ENCODE results near the gene ABCC4. TPM values are rescaled to one million over a fixed set of nuclear protein-coding genes. Genes with fewer than 3 reads are reported as not detected.
A peak's percentile ranks its signal among the peaks of the same experiment; 100 is the strongest.

ABCC4 gene
- total RNA-seq, 2 experiments from 2014 or later: 9.6 to 11.8 TPM

GRCh38 chr13:95100525-95101433 lies 200.5 kb downstream of the ABCC4 start:
- no peak overlapping the region for H3K4me3 Mint-ChIP-seq
- no peaks in the 10 kb centered on the region for H3K27me3 Mint-ChIP-seq
- CTCF ChIA-PET: no interaction called here
- intact Hi-C loops (cut with micrococcal nuclease): no loop called here
- POLR2A ChIA-PET: no interaction called here
- peaks cover 16% of the 10 kb centered on the region for H3K9me3 Mint-ChIP-seq
- ATAC-seq (no peak), DNase-seq (no peak)
- peak overlapping the region; percentile 8 for H3K27ac Mint-ChIP-seq
- TF ChIP-seq, protein P1, sequence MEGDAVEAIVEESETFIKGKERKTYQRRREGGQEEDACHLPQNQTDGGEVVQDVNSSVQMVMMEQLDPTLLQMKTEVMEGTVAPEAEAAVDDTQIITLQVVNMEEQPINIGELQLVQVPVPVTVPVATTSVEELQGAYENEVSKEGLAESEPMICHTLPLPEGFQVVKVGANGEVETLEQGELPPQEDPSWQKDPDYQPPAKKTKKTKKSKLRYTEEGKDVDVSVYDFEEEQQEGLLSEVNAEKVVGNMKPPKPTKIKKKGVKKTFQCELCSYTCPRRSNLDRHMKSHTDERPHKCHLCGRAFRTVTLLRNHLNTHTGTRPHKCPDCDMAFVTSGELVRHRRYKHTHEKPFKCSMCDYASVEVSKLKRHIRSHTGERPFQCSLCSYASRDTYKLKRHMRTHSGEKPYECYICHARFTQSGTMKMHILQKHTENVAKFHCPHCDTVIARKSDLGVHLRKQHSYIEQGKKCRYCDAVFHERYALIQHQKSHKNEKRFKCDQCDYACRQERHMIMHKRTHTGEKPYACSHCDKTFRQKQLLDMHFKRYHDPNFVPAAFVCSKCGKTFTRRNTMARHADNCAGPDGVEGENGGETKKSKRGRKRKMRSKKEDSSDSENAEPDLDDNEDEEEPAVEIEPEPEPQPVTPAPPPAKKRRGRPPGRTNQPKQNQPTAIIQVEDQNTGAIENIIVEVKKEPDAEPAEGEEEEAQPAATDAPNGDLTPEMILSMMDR (IDR thresholded peaks at IDR 0.05): no peak
- no peaks in the 10 kb centered on the region for H3K4me1 Mint-ChIP-seq (ENCODE audit: low read depth)
- H3K36me3 Mint-ChIP-seq (ENCODE audit: low read depth): peaks cover 28% of the 10 kb centered on the region

- intact Hi-C loops (cut with micrococcal nuclease): no loop called here
- H3K4me3 Mint-ChIP-seq: no peak overlapping the region
- CTCF ChIA-PET: no interaction called here
- DNase-seq: no peak
- H3K36me3 Mint-ChIP-seq (ENCODE audit: low read depth): peaks cover 34% of the 10 kb centered on the region
- POLR2A ChIA-PET: no interaction called here
- TF ChIP-seq, protein P1 (IDR thresholded peaks at IDR 0.05): no peak
- H3K27ac Mint-ChIP-seq: no peak overlapping the region
- H3K4me1 Mint-ChIP-seq (ENCODE audit: low read depth): no peaks in the 10 kb centered on the region
- peaks cover 16% of the 10 kb centered on the region for H3K9me3 Mint-ChIP-seq
- no peaks in the 10 kb centered on the region for H3K27me3 Mint-ChIP-seq
- no peak for ATAC-seq
These were observed 201.7 kb downstream of the ABCC4 start for GRCh38 chr13:95099541-95099940.

DNA sequence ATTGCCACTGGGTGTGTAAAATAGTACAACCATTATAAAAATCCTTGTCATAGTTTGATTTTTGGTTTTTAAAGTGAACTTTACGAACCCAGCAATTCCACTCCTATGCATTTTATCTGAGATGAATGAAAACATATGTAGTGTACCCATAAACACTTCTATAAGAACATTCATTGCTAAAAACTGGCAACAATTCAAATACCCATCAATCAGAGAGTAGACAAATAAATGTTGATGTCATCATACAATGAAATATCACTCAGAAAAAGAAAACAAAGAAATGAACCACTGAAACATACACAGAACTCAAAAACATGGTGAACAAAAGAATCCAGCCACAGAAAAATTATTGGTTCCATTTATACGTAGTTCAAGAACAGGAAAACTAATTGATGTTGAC lies 202.3 kb downstream of the ABCC4 start:
- H3K27ac Mint-ChIP-seq: no peak overlapping the region
- TF ChIP-seq, protein P1 (IDR thresholded peaks at IDR 0.05): no peak
- intact Hi-C loops (cut with micrococcal nuclease): no loop called here
- no peak for DNase-seq
- no peak overlapping the region for H3K4me3 Mint-ChIP-seq
- ChIA-PET CTCF (no interaction called here), POLR2A (no interaction called here)
- H3K36me3 Mint-ChIP-seq (ENCODE audit: low read depth): peaks cover 38% of the 10 kb centered on the region
- H3K4me1 Mint-ChIP-seq (ENCODE audit: low read depth): no peaks in the 10 kb centered on the region
- no peaks in the 10 kb centered on the region for H3K27me3 Mint-ChIP-seq
- peaks cover 17% of the 10 kb centered on the region for H3K9me3 Mint-ChIP-seq
- ATAC-seq: no peak

DNA sequence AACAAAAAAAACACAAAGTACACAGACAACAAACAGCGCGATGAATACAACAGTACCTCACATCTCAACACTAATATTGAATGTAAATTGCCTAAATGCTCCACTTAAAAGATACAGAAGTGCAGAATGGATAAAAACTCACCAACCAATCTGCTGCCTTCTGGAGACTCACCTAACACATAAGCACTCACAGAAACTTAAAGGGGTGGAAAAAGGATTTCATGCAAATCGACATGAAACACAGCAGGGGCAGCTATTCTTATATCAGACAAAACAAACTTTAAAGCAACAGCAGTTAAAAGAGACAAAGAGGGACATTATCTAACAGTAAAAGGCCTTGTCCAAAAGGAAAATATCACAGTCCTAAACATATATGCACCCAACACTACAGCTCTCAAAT lies 209.5 kb downstream of the ABCC4 start:
- Mint-ChIP-seq H3K4me1 (ENCODE audit: low read depth) (peaks cover 4% of the 10 kb centered on the region), H3K27ac (no peak overlapping the region), H3K36me3 (ENCODE audit: low read depth) (peaks cover 54% of the 10 kb centered on the region), H3K9me3 (peaks cover 9% of the 10 kb centered on the region), H3K4me3 (no peak overlapping the region), H3K27me3 (no peaks in the 10 kb centered on the region)
- DNase-seq (no peak), ATAC-seq (no peak)
- intact Hi-C loops (cut with micrococcal nuclease): no loop called here
- ChIA-PET POLR2A (no interaction called here), CTCF (no interaction called here)
- TF ChIP-seq, protein P1 (IDR thresholded peaks at IDR 0.05): no peak

- peaks cover 24% of the 10 kb centered on the region for H3K36me3 Mint-ChIP-seq (ENCODE audit: low read depth)
- H3K27me3 Mint-ChIP-seq: no peaks in the 10 kb centered on the region
- CTCF ChIA-PET: no interaction called here
- H3K27ac Mint-ChIP-seq: no peak overlapping the region
- H3K4me3 Mint-ChIP-seq: no peak overlapping the region
- DNase-seq (no peak), ATAC-seq (no peak)
- POLR2A ChIA-PET: no interaction called here
- no peaks in the 10 kb centered on the region for H3K9me3 Mint-ChIP-seq
- TF ChIP-seq, protein P1 (IDR thresholded peaks at IDR 0.05): no peak
- H3K4me1 Mint-ChIP-seq (ENCODE audit: low read depth): peaks cover 4% of the 10 kb centered on the region
- intact Hi-C loops (cut with micrococcal nuclease): no loop called here
These were observed 213.4 kb downstream of the ABCC4 start for GRCh38 chr13:95087746-95088305.

All from activated CD8-positive, alpha-beta T cell treated with anti-CD3 and anti-CD28 coated beads for 36 hours (primary cell).